Liver (tissue), 9 donors: ENCODE results near the gene MRPL46. TPM values are rescaled to one million over a fixed set of nuclear protein-coding genes. Genes with fewer than 3 reads are reported as not detected.

Experiments used
- DNase-seq: peaks from one replicate; pipeline ENCODE4 v3.0.0-alpha.2; 2017; ENCODE audit warnings: low spot score
- H3K27ac ChIP-seq, 2 donors: one replicate each; pipeline ENCODE4 v1.7.0; 2013; ENCODE audit warnings: inconsistent platforms in 2 of 2, low read length in 2 of 2, control low read depth in 1 of 2, low read depth in 1 of 2, mild to moderate bottlenecking in 1 of 2
- H3K27me3 ChIP-seq, 4 donors: one replicate each; pipeline versions ENCODE4 v1.6.1 to v1.7.0; 2013; ENCODE audit warnings: low read length in 3 of 4, inconsistent platforms in 1 of 4, mild to moderate bottlenecking in 1 of 4, moderate library complexity in 1 of 4; ENCODE audit not compliant: control insufficient read depth in 4 of 4, insufficient read depth in 4 of 4
- H3K36me3 ChIP-seq, 4 donors: one replicate each; pipeline versions ENCODE4 v1.6.1 to v1.7.0; 2013; ENCODE audit warnings: low read length in 3 of 4, mild to moderate bottlenecking in 3 of 4, low read depth in 1 of 4, moderate library complexity in 1 of 4; ENCODE audit not compliant: control insufficient read depth in 4 of 4, insufficient read depth in 3 of 4
- H3K4me1 ChIP-seq, 4 donors: one replicate each; pipeline versions ENCODE4 v1.6.1 to v1.7.0; 2013; ENCODE audit warnings: low read length in 3 of 4, mild to moderate bottlenecking in 3 of 4, moderate library complexity in 1 of 4; ENCODE audit not compliant: control insufficient read depth in 4 of 4, insufficient read depth in 4 of 4
- H3K4me3 ChIP-seq, 3 donors: one replicate each; pipeline versions ENCODE4 v1.6.1 to v1.7.0; 2013; ENCODE audit warnings: low read length in 3 of 3, control low read depth in 1 of 3, low read depth in 1 of 3, mild to moderate bottlenecking in 1 of 3
- H3K9ac ChIP-seq, 2 donors: one replicate each; pipeline ENCODE4 v1.7.0; 2013; ENCODE audit warnings: low read length in 2 of 2, mild to moderate bottlenecking in 2 of 2, moderate library complexity in 2 of 2, control low read depth in 1 of 2, low read depth in 1 of 2
- H3K9me3 ChIP-seq, 4 donors: one replicate each; pipeline versions ENCODE4 v1.6.1 to v1.7.0; 2013; ENCODE audit warnings: low read length in 3 of 4; ENCODE audit not compliant: control insufficient read depth in 4 of 4
- CTCF ChIP-seq: fragments of 150-350 bp; IDR thresholded peaks from 2 replicates; pipeline ENCODE4 v1.5.1; 2017; ENCODE audit warnings: improper control_type of control experiment, low read depth, low read length; ENCODE audit not compliant: missing input control
- EGR1 ChIP-seq, 2 donors: IDR thresholded peaks; 2 replicates each; pipeline ENCODE4 v1.6.1; 2016 to 2018; ENCODE audit warnings: antibody characterized with exemption in 2 of 2, low read depth in 2 of 2
- FOXA1 ChIP-seq: IDR thresholded peaks from 2 replicates; pipeline ENCODE4 v1.6.1; 2016; ENCODE audit warnings: antibody characterized with exemption
- FOXA2 ChIP-seq: IDR thresholded peaks from 2 replicates; pipeline ENCODE4 v1.6.1; 2016; ENCODE audit warnings: antibody characterized with exemption
- GABPA ChIP-seq, 2 donors: IDR thresholded peaks in 1 of 2; conservative IDR thresholded peaks in 1 of 2; 2 replicates each; pipeline ENCODE4 v1.6.1; 2016; ENCODE audit warnings: antibody characterized with exemption in 2 of 2, mild to moderate bottlenecking in 1 of 2, moderate library complexity in 1 of 2
- HNF4A ChIP-seq, 2 donors: conservative IDR thresholded peaks; 2 replicates each; pipeline ENCODE4 v1.6.1; 2016; ENCODE audit warnings: antibody characterized with exemption in 2 of 2, mild to moderate bottlenecking in 2 of 2
- NR2F2 ChIP-seq: IDR thresholded peaks from 2 replicates; pipeline ENCODE4 v1.6.1; 2016; ENCODE audit warnings: antibody characterized with exemption
- RAD21 ChIP-seq, 2 donors: IDR thresholded peaks; 2 replicates each; pipeline ENCODE4 v1.6.1; 2016; ENCODE audit warnings: antibody characterized with exemption in 2 of 2, mild to moderate bottlenecking in 2 of 2
- REST ChIP-seq: IDR thresholded peaks from 2 replicates; pipeline ENCODE4 v1.6.1; 2016; ENCODE audit warnings: antibody characterized with exemption, mild to moderate bottlenecking
- RXRA ChIP-seq, 2 donors: IDR thresholded peaks; 2 replicates each; pipeline ENCODE4 v1.6.1; 2017 to 2018; ENCODE audit warnings: antibody characterized with exemption in 2 of 2, mild to moderate bottlenecking in 1 of 2
- SP1 ChIP-seq: IDR thresholded peaks from 2 replicates; pipeline ENCODE4 v1.6.1; 2018; ENCODE audit warnings: antibody characterized with exemption, mild to moderate bottlenecking
- YY1 ChIP-seq: IDR thresholded peaks from 2 replicates; pipeline ENCODE4 v1.6.1; 2016; ENCODE audit warnings: antibody characterized with exemption, mild to moderate bottlenecking
- WGBS: extraction: QIAGEN DNeasy Blood & Tissue Kit; methylation state at CpG from one replicate; pipeline ENCODE4 v1.1.7; 2013; 5-methylcytosine and 5-hydroxymethylcytosine counted together
- polyA plus RNA-seq, 2 donors: library from polyadenylated mRNA; stranded (reverse) in 1 of 2; unstranded in 1 of 2; fragments of 200-250 nt in 1 of 2; fragments of >200 nt in 1 of 2; fragmentation: Nextera tagmentation in 1 of 2; extraction: Ambion mirVana in 1 of 2; gene quantifications; one replicate each; pipeline versions ENCODE4 v1.2.1 to v1.2.3, GENCODE V29; 2013 to 2015
- total RNA-seq, 2 donors: library from RNA; depleted of rRNA; stranded (reverse); fragments of >200 nt; gene quantifications; one replicate each; pipeline ENCODE4 v1.2.3, GENCODE V29; 2014
- donor health status: healthy.
- donor health status: healthy.
- donor health status: healthy.
- donor health status: healthy.
- donor health status: healthy.

The MRPL46 gene
- total and polyA plus RNA-seq, 4 donors: 16.1 to 63.5 (median 39.2) TPM

- Histone ChIP-seq H3K4me3 (no peak overlapping the region), H3K27ac (no peak overlapping the region), H3K9ac (no peak overlapping the region), H3K36me3 (peaks cover 0 to 19% (median 4%) of the 10 kb centered on the region in 4 donors), H3K9me3 (no peaks in the 10 kb centered on the region), H3K27me3 (no peaks in the 10 kb centered on the region), H3K4me1 (no peaks in the 10 kb centered on the region)
- DNase-seq: no peak
- no peak for TF ChIP-seq RAD21 (IDR thresholded peaks at IDR 0.05)
- TF ChIP-seq HNF4A (conservative IDR thresholded peaks at IDR 0.05): no peak
- TF ChIP-seq NR2F2: no peak
- TF ChIP-seq YY1: no peak
- no peak for TF ChIP-seq EGR1 (IDR thresholded peaks at IDR 0.05; ENCODE audit: low read depth in 2 of 2)
- TF ChIP-seq REST: no peak
- no peak for TF ChIP-seq FOXA2
- no peak for TF ChIP-seq RXRA (IDR thresholded peaks at IDR 0.05)
Measured at GRCh38 chr15:88509964-88510363, 42.8 kb upstream of the MRPL46 start.

GRCh38 chr15:88509321-88509720 lies 42.1 kb upstream of the MRPL46 start:
- no peak overlapping the region for H3K9ac ChIP-seq
- H3K4me1 ChIP-seq: no peaks in the 10 kb centered on the region
- DNase-seq: no peak
- H3K27me3 ChIP-seq: no peaks in the 10 kb centered on the region
- peaks cover 0 to 19% (median 4%) of the 10 kb centered on the region in 4 donors for H3K36me3 ChIP-seq
- WGBS: 96% methylated on average over 4 of the region's 4 CpGs
- H3K27ac ChIP-seq: no peak overlapping the region
- no peak for TF ChIP-seq RAD21 (IDR thresholded peaks at IDR 0.05)
- H3K4me3 ChIP-seq: no peak overlapping the region
- H3K9me3 ChIP-seq: no peaks in the 10 kb centered on the region

DNA sequence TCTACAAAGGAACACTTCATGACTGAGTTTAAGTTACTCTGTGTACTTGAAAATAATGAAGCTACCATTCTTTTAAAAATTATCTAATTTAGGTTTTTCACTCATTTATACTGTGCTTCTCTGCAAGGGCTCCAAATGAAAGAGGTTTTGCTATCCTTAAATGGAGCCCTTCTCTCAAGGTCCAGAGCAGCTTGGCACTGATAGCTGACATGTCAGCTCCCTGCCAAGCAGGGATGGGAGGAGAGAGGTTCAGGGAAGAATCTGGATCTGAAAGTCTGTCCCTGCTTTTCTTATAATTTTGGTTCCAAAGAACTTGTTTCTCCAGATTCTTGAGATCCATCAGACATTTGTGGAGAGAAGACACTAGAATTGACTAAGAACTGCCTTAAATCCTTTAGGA lies 39.4 kb upstream of the MRPL46 start:
- H3K4me1 ChIP-seq: no peaks in the 10 kb centered on the region
- H3K27me3 ChIP-seq: no peaks in the 10 kb centered on the region
- DNase-seq: no peak
- H3K9ac ChIP-seq: no peak overlapping the region
- H3K9me3 ChIP-seq: no peaks in the 10 kb centered on the region
- peaks cover 0 to 19% (median 2%) of the 10 kb centered on the region in 4 donors for H3K36me3 ChIP-seq
- TF ChIP-seq NR2F2 (no peak), SP1 (no peak), RXRA (IDR thresholded peaks at IDR 0.05) (no peak), CTCF (no peak), RAD21 (IDR thresholded peaks at IDR 0.05) (no peak), FOXA1 (no peak), GABPA (IDR thresholded peaks at IDR 0.05 in 1 of 2, conservative IDR thresholded peaks at IDR 0.05 in 1 of 2) (no peak), FOXA2 (no peak), HNF4A (conservative IDR thresholded peaks at IDR 0.05) (no peak)
- H3K27ac ChIP-seq: no peak overlapping the region
- no peak overlapping the region for H3K4me3 ChIP-seq
